H9 (cell line): ENCODE measurements around the gene FAM228B. TPM values are rescaled to one million over a fixed set of nuclear protein-coding genes. Genes with fewer than 3 reads are reported as not detected.

Experiments used
- DNase-seq: peaks from one replicate; pipeline ENCODE4 v3.0.0-alpha.2; 2017
- H2AFZ ChIP-seq: one replicate; pipeline ENCODE4 v1.6.1; 2013; ENCODE audit warnings: mild to moderate bottlenecking, low read length, control low read depth, moderate library complexity
- H2AK5ac ChIP-seq: 2 replicates; pipeline ENCODE4 v1.6.1; 2013; ENCODE audit warnings: low read length, control low read depth, mixed read lengths; ENCODE audit not compliant: insufficient read length
- H2BK120ac ChIP-seq: one replicate; pipeline ENCODE4 v1.6.1; 2013; ENCODE audit warnings: low read depth, mild to moderate bottlenecking, low read length, control low read depth, inconsistent platforms; ENCODE audit not compliant: poor library complexity, severe bottlenecking
- H2BK12ac ChIP-seq: 2 replicates; pipeline ENCODE4 v1.6.1; 2013; ENCODE audit warnings: low read length, control low read depth, mixed read lengths, low read depth; ENCODE audit not compliant: insufficient read length
- H2BK15ac ChIP-seq: 2 replicates; pipeline ENCODE4 v1.6.1; 2013; ENCODE audit warnings: low read depth, low read length, control low read depth
- H2BK20ac ChIP-seq: one replicate; pipeline ENCODE4 v1.6.1; 2013; ENCODE audit warnings: low read depth, mild to moderate bottlenecking, low read length, control low read depth, inconsistent platforms; ENCODE audit not compliant: poor library complexity, severe bottlenecking
- H2BK5ac ChIP-seq: 2 replicates; pipeline ENCODE4 v1.6.1; 2013; ENCODE audit warnings: low read length, control low read depth, mixed read lengths; ENCODE audit not compliant: insufficient read length
- H3K14ac ChIP-seq: 2 replicates; pipeline ENCODE4 v1.6.1; 2013; ENCODE audit warnings: low read length, control low read depth; ENCODE audit not compliant: insufficient read depth
- H3K18ac ChIP-seq: 2 replicates; pipeline ENCODE4 v1.6.1; 2013; ENCODE audit warnings: low read depth, mild to moderate bottlenecking, mixed read lengths, low read length, control low read depth; ENCODE audit not compliant: insufficient read length
- H3K23ac ChIP-seq: 2 replicates; pipeline ENCODE4 v1.6.1; 2013; ENCODE audit warnings: low read length, control low read depth, mixed read lengths, low read depth; ENCODE audit not compliant: insufficient read length
- H3K23me2 ChIP-seq: 2 replicates; pipeline ENCODE4 v1.6.1; 2013; ENCODE audit warnings: low read depth, mild to moderate bottlenecking, mixed read lengths, low read length, control low read depth; ENCODE audit not compliant: insufficient read length, poor library complexity, severe bottlenecking
- H3K27ac ChIP-seq: 2 replicates; pipeline ENCODE4 v1.5.1; 2013; ENCODE audit warnings: low read length, control low read depth, mixed read lengths, low read depth; ENCODE audit not compliant: insufficient read length
- H3K27me3 ChIP-seq: 2 replicates; pipeline ENCODE4 v1.6.1; 2013; ENCODE audit warnings: low read length, control low read depth, inconsistent platforms; ENCODE audit not compliant: insufficient read depth
- H3K4ac ChIP-seq: 2 replicates; pipeline ENCODE4 v1.6.1; 2013; ENCODE audit warnings: low read depth, mild to moderate bottlenecking, control low read depth, inconsistent platforms, low read length, moderate library complexity
- H3K4me1 ChIP-seq: 2 replicates; pipeline ENCODE4 v1.6.1; 2013; ENCODE audit warnings: low read length, control low read depth, inconsistent platforms; ENCODE audit not compliant: insufficient read depth
- H3K4me2 ChIP-seq: 2 replicates; pipeline ENCODE4 v1.6.1; 2013; ENCODE audit warnings: low read length, control low read depth, mixed read lengths; ENCODE audit not compliant: insufficient read length, insufficient read depth
- H3K56ac ChIP-seq: 2 replicates; pipeline ENCODE4 v1.6.1; 2013; ENCODE audit warnings: low read depth, mild to moderate bottlenecking, mixed read lengths, low read length, control low read depth; ENCODE audit not compliant: insufficient read length
- H3K79me1 ChIP-seq: 2 replicates; pipeline ENCODE4 v1.6.1; 2013; ENCODE audit warnings: low read depth, mild to moderate bottlenecking, moderate library complexity, low read length, control low read depth, inconsistent platforms; ENCODE audit not compliant: insufficient read depth, poor library complexity, severe bottlenecking
- H3K79me2 ChIP-seq: 2 replicates; pipeline ENCODE4 v1.6.1; 2013; ENCODE audit warnings: low read length, control low read depth, inconsistent platforms; ENCODE audit not compliant: insufficient read depth
- H3K9ac ChIP-seq: 2 replicates; pipeline ENCODE4 v1.6.1; 2013; ENCODE audit warnings: low read length, control low read depth, mixed read lengths; ENCODE audit not compliant: insufficient read length; ENCODE audit errors: extremely low read depth
- H3K9me3 ChIP-seq: one replicate; pipeline ENCODE4 v1.6.1; 2013; ENCODE audit warnings: low read depth, low read length, inconsistent platforms; ENCODE audit not compliant: control insufficient read depth
- H3T11ph ChIP-seq: one replicate; pipeline ENCODE4 v1.6.1; 2013; ENCODE audit warnings: mild to moderate bottlenecking, low read length, control low read depth, inconsistent platforms
- H4K20me1 ChIP-seq: one replicate; pipeline ENCODE4 v1.6.1; 2013; ENCODE audit not compliant: control insufficient read depth, insufficient read length, insufficient read depth
- H4K5ac ChIP-seq: 2 replicates; pipeline ENCODE4 v1.6.1; 2013; ENCODE audit warnings: low read depth, mild to moderate bottlenecking, mixed read lengths, low read length, control low read depth; ENCODE audit not compliant: insufficient read length
- H4K8ac ChIP-seq: replicated peaks from 2 replicates; pipeline ENCODE4 v1.6.1; 2013; ENCODE audit warnings: low read length, control low read depth, mixed read lengths, low read depth; ENCODE audit not compliant: insufficient read length
- H4K91ac ChIP-seq: 2 replicates; pipeline ENCODE4 v1.6.1; 2013; ENCODE audit warnings: low read depth, mild to moderate bottlenecking, moderate library complexity, mixed read lengths, low read length, control low read depth; ENCODE audit not compliant: insufficient read length
- H3K27ac Mint-ChIP-seq, 3 experiments: 2 replicates in 2 of 3; 3 replicates in 1 of 3; pipeline ENCODE4 v1.8.0; 2020 to 2021; ENCODE audit warnings: mixed read lengths in 3 of 3, mild to moderate bottlenecking in 1 of 3, moderate library complexity in 1 of 3
- H3K27me3 Mint-ChIP-seq: 2 replicates; pipeline ENCODE4 v1.8.0; 2021; ENCODE audit warnings: low read depth, mild to moderate bottlenecking, moderate library complexity, mixed read lengths
- H3K36me3 Mint-ChIP-seq, 3 experiments: 2 replicates in 2 of 3; 3 replicates in 1 of 3; pipeline ENCODE4 v1.8.0; 2020 to 2021; ENCODE audit warnings: low read depth in 3 of 3, mixed read lengths in 3 of 3; ENCODE audit not compliant: insufficient read depth in 1 of 3
- H3K4me1 Mint-ChIP-seq, 2 experiments: 2 replicates each; pipeline ENCODE4 v1.8.0; 2020; ENCODE audit warnings: mixed read lengths in 2 of 2
- H3K4me3 Mint-ChIP-seq, 2 experiments: 2 replicates in 1 of 2; 3 replicates in 1 of 2; pipeline ENCODE4 v1.8.0; 2020 to 2021; ENCODE audit warnings: mild to moderate bottlenecking in 2 of 2, mixed read lengths in 2 of 2, moderate library complexity in 1 of 2
- H3K9me3 Mint-ChIP-seq, 2 experiments: 2 replicates in 1 of 2; 3 replicates in 1 of 2; pipeline ENCODE4 v1.8.0; 2020; ENCODE audit warnings: mild to moderate bottlenecking in 2 of 2, mixed read lengths in 2 of 2, moderate library complexity in 1 of 2
- WGBS: extraction: QIAGEN DNeasy Blood & Tissue Kit; methylation state at CpG from one replicate; pipeline ENCODE4 v1.1.7; 2013; ENCODE audit warnings: missing lambda C conversion rate, low lambda C conversion rate, mixed read lengths; ENCODE audit not compliant: insufficient read length; ENCODE audit errors: extremely low coverage; 5-methylcytosine and 5-hydroxymethylcytosine counted together
- total RNA-seq: library from RNA; stranded (reverse); gene quantifications from 2 replicates; pipeline ENCODE4 v1.2.1, GENCODE V29; 2021
- TF ChIP-seq, protein P1 (sequence below): fragments of 200-600 bp; sonication (generic); conservative IDR thresholded peaks from 3 replicates; pipeline ENCODE4 v1.8.0; 2021; ENCODE audit warnings: antibody characterized with exemption, mild to moderate bottlenecking

The FAM228B gene
- total RNA-seq, 1 experiment from 2014 or later, result 6.5 TPM

DNA sequence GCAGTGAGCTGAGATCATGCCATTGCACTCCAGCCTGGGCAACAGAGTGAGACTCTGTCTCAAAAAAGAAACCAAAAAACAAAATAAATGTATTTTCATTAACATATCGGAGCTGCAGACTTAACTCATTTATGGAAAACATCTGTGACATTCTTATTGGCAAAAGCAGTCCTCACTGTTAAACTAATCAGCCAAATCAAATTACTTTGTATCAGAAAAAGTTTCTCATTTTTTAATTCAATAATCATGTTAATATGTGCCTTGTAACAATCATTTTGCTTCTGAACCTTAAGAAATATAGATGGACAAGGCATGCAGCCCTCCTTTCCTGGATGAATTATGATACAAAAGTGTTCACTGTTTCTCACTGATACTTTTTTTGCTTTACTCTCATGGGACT is 20.6 kb upstream of the FAM228B start:
- peaks cover 0 to 7% (median 0%) of the 10 kb centered on the region in 3 experiments; a peak in 3 of 7 replicates for H3K36me3 Mint-ChIP-seq
- H3K23ac ChIP-seq, result no peak overlapping the region
- H3K14ac ChIP-seq, result no peak overlapping the region
- WGBS, result no CpG with 5 or more reads among the region's 1 CpG
- H4K20me1 ChIP-seq, result no peaks in the 10 kb centered on the region
- no peak overlapping the region for H3K27ac Mint-ChIP-seq
- H2BK15ac ChIP-seq, result no peak overlapping the region
- no peaks in the 10 kb centered on the region; the same call in none of the 2 replicates for H3K27me3 Mint-ChIP-seq
- no peak overlapping the region for H3K4me2 ChIP-seq
- H3K23me2 ChIP-seq, result no peaks in the 10 kb centered on the region
- no peak overlapping the region for H4K8ac ChIP-seq
- no peak overlapping the region for H3K4ac ChIP-seq
- H4K5ac ChIP-seq, result no peak overlapping the region
- no peaks in the 10 kb centered on the region for H3K9me3 ChIP-seq
- H3K56ac ChIP-seq, result no peak overlapping the region
- no peak for DNase-seq
- no peak overlapping the region for H3K4me3 Mint-ChIP-seq
- no peaks in the 10 kb centered on the region for H3K4me1 ChIP-seq
- no peak overlapping the region for H2AFZ ChIP-seq
- no peak overlapping the region for H2BK20ac ChIP-seq
- no peak overlapping the region for H2BK5ac ChIP-seq
- H2BK12ac ChIP-seq, result no peak overlapping the region
- no peak overlapping the region for H3K27ac ChIP-seq
- H3K9ac ChIP-seq, result no peak overlapping the region
- H3K79me2 ChIP-seq, result no peaks in the 10 kb centered on the region
- H3T11ph ChIP-seq, result no peak overlapping the region
- H4K91ac ChIP-seq, result no peak overlapping the region
- no peak overlapping the region for H2AK5ac ChIP-seq
- H3K4me1 Mint-ChIP-seq, result peaks cover 0 to 5% of the 10 kb centered on the region in 2 experiments; a peak in 1 of 4 replicates
- H3K18ac ChIP-seq, result no peak overlapping the region
- H3K27me3 ChIP-seq, result no peaks in the 10 kb centered on the region
- H3K9me3 Mint-ChIP-seq, result peaks cover 12 to 18% of the 10 kb centered on the region in 2 experiments; a peak in 4 of 5 replicates
- TF ChIP-seq, protein P1, sequence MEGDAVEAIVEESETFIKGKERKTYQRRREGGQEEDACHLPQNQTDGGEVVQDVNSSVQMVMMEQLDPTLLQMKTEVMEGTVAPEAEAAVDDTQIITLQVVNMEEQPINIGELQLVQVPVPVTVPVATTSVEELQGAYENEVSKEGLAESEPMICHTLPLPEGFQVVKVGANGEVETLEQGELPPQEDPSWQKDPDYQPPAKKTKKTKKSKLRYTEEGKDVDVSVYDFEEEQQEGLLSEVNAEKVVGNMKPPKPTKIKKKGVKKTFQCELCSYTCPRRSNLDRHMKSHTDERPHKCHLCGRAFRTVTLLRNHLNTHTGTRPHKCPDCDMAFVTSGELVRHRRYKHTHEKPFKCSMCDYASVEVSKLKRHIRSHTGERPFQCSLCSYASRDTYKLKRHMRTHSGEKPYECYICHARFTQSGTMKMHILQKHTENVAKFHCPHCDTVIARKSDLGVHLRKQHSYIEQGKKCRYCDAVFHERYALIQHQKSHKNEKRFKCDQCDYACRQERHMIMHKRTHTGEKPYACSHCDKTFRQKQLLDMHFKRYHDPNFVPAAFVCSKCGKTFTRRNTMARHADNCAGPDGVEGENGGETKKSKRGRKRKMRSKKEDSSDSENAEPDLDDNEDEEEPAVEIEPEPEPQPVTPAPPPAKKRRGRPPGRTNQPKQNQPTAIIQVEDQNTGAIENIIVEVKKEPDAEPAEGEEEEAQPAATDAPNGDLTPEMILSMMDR, result no peak
- H2BK120ac ChIP-seq, result no peak overlapping the region
- no peaks in the 10 kb centered on the region for H3K79me1 ChIP-seq
